Measurements from ENCODE around the gene FLNA.

DNA sequence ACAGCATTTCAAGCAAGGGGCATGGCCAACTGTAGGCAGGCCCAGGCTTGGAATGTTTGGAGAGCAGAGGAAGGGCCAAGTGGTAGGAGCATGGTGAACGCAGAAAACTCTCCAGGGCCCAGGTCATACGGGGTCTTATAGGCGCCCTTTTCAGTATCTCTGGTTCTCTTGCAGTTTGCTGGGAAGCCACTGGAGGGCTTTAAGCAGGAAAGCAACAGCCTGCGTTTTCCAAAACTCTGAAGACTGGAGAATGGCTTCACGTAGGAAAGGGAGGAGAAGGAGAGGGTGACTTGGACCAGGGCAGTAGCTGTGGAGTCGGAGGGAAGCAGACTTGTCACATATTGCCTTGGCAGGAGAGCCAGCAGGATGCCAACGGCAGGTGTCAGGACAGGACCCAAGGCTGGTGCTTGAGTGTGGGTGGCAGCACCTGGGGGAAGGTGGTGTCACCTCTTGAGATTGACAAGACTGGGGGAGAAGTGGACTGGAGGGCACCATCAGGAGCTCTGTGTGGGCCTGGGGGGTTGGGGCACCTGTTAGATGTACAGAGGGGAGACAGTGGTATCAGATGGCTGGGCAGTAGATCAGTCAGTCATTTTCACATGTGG, 56.9 kb downstream of the FLNA start:
- TF ChIP-seq EZH2 (IDR thresholded peaks at IDR 0.05; ENCODE audit: insufficient read depth, poor library complexity, severe bottlenecking) (no peak), EZH2phosphoT487 (IDR thresholded peaks at IDR 0.05; ENCODE audit: insufficient read depth, low read depth) (no peak)

All from GM23248 (cell line).